ENCODE data around the gene ITPK1. TPM values are rescaled to one million over a fixed set of nuclear protein-coding genes. Genes with fewer than 3 reads are reported as not detected.

The ITPK1 gene
- total and polyA plus RNA-seq, 5 donors from 2014 or later: 19.5 to 54.1 (median 22.1) TPM

DNA sequence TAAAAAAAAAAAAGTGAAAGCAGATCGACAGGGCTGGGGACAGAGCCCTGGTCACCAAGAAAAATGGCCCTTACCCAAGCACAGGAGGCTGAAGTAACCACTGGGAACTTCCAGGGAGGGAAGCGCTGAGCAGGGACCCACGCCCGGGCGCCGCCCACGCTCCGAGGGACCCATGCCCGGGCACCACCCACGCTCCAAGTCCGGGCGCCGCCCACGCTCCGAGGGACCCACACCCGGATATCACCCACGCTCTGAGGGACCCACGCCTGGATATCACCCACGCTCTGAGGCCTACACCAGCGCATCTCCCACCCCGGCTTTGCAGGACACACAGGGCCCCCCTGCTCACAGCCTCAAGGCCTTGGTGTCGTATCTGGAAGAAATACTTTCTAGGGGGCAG is 167.1 kb downstream of the ITPK1 start:
- no peak overlapping the region for H3K4me3 ChIP-seq (ENCODE audit: low read depth, low read length)
- no peak for ATAC-seq (ENCODE audit: low read depth in 2 of 2)
- H3K9me3 ChIP-seq (ENCODE audit: control insufficient read depth in 2 of 2, low read length in 2 of 2): no peaks in the 10 kb centered on the region
- H3K4me3 Mint-ChIP-seq: no peak overlapping the region
- no peaks in the 10 kb centered on the region for H3K27me3 Mint-ChIP-seq
- H3K4me1 Mint-ChIP-seq: peaks cover 4 to 9% (median 7%) of the 10 kb centered on the region in 4 donors
- H3K27ac Mint-ChIP-seq: peak overlapping the region in 1 of 3 donors; percentile 69
- H3K36me3 Mint-ChIP-seq: peaks cover 16% of the 10 kb centered on the region
- H3K4me1 ChIP-seq (ENCODE audit: control insufficient read depth, insufficient read depth, low read length, poor library complexity, severe bottlenecking): peaks cover 7% of the 10 kb centered on the region
- no peaks in the 10 kb centered on the region for H3K27me3 ChIP-seq (ENCODE audit: control insufficient read depth, insufficient read depth, low read length)
- peaks cover 36% of the 10 kb centered on the region for H3K36me3 ChIP-seq (ENCODE audit: control insufficient read depth, insufficient read depth, low read length)
- H3K27ac ChIP-seq (ENCODE audit: insufficient read depth, low read length, poor library complexity, severe bottlenecking): no peak overlapping the region
- no peaks in the 10 kb centered on the region for H3K9me3 Mint-ChIP-seq
- DNase-seq: no peak

DNA sequence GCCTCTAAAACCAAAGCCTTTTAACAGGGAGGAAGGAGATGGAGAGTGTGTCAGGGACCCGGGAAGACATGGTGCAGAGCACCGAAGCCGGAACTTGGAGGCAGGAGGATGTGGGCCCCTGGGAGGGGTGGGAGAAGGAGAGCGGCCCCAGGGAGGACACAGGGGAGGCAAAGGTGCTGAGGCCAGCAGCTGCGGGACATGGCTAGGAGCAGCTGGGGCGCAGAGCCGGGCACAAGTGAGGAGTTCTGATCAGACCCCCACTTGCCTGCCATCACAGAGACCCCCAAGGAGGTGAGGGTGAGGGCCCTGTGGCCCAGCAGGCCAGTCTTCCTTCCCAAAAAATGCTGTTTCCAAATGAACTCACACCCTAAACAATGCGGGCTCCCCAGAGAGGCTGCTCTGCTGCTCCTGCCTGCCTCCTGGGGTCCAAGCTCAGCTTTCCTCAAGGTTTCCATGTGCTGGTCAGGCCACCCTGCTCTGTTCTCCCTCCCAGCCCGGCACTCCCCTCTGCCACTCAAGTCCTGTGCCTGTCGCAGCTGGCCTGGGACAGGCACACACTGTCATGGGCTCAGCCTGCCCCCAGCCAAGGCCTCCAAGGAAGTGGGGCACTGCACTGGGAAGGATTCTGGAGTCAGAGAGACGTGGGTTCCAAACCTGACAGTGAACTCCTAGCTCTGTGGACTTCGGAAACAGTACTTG is 168.7 kb downstream of the ITPK1 start:
- ATAC-seq (ENCODE audit: low read depth in 2 of 2) (no peak), DNase-seq (no peak)
- no peak overlapping the region for H3K4me3 ChIP-seq (ENCODE audit: low read depth, low read length)
- peaks cover 4% of the 10 kb centered on the region for H3K4me1 ChIP-seq (ENCODE audit: control insufficient read depth, insufficient read depth, low read length, poor library complexity, severe bottlenecking)
- Mint-ChIP-seq H3K4me1 (peaks cover 2 to 6% (median 3%) of the 10 kb centered on the region in 4 donors), H3K4me3 (no peak overlapping the region), H3K27me3 (no peaks in the 10 kb centered on the region), H3K9me3 (no peaks in the 10 kb centered on the region), H3K36me3 (peaks cover 16% of the 10 kb centered on the region), H3K27ac (no peak overlapping the region)
- H3K27ac ChIP-seq (ENCODE audit: insufficient read depth, low read length, poor library complexity, severe bottlenecking): no peak overlapping the region
- no peaks in the 10 kb centered on the region for H3K27me3 ChIP-seq (ENCODE audit: control insufficient read depth, insufficient read depth, low read length)
- H3K36me3 ChIP-seq (ENCODE audit: control insufficient read depth, insufficient read depth, low read length): peaks cover 40% of the 10 kb centered on the region
- no peaks in the 10 kb centered on the region for H3K9me3 ChIP-seq (ENCODE audit: control insufficient read depth in 2 of 2, low read length in 2 of 2)

DNA sequence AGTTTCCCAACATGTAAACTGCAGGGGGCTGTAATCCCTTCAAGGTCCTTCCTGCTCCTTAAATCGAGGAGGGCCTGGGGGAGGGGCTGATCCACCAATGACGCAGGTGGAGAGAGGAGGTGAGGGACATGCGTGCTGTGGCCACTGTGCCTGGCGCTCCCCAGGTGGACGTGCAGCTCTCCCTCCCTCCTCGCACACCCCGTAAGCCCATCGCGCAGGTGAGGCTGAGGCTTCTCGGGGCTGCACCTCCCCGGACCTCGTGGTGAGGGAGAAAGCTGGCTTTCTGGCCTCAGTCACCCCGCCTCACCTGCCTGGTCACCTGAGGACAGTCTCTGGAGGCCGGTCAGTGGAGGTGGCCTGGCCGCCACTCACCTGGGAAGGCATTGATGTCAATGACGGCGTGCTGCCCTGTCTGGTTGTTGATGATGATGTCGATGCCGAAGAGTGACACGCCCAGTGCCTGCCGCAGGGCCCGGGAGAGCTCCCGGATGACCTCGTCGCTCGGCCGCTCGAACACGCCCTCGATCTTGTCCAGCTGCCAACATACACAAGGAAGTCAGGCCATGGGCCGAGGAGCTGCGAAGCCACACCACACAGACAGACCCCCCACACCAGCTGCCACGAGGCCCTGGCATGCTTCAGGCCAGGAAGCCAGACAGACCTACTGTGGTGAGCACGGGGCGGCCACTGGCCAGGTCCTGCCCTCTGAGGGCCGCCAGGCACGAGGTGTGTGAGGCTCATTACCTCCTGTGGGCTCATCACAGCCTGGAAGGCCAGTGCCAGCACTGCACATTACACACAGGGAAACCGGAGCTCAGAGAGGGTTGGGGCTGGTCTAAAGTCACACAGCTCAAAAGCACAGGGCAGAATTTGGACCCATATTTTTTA is 169.5 kb downstream of the ITPK1 start:
- Histone ChIP-seq H3K27ac (ENCODE audit: insufficient read depth, low read length, poor library complexity, severe bottlenecking) (no peak overlapping the region), H3K4me3 (ENCODE audit: low read depth, low read length) (no peak overlapping the region), H3K36me3 (ENCODE audit: control insufficient read depth, insufficient read depth, low read length) (peaks cover 44% of the 10 kb centered on the region), H3K4me1 (ENCODE audit: control insufficient read depth, insufficient read depth, low read length, poor library complexity, severe bottlenecking) (no peaks in the 10 kb centered on the region), H3K27me3 (ENCODE audit: control insufficient read depth, insufficient read depth, low read length) (no peaks in the 10 kb centered on the region), H3K9me3 (ENCODE audit: control insufficient read depth in 2 of 2, low read length in 2 of 2) (no peaks in the 10 kb centered on the region)
- ATAC-seq (ENCODE audit: low read depth in 2 of 2): no peak
- H3K9me3 Mint-ChIP-seq: no peaks in the 10 kb centered on the region
- no peak overlapping the region for H3K27ac Mint-ChIP-seq
- H3K4me1 Mint-ChIP-seq: peaks cover 0 to 2% (median 1%) of the 10 kb centered on the region in 4 donors
- H3K27me3 Mint-ChIP-seq: no peaks in the 10 kb centered on the region
- H3K4me3 Mint-ChIP-seq: no peak overlapping the region
- no peak for DNase-seq
- peaks cover 18% of the 10 kb centered on the region for H3K36me3 Mint-ChIP-seq

DNA sequence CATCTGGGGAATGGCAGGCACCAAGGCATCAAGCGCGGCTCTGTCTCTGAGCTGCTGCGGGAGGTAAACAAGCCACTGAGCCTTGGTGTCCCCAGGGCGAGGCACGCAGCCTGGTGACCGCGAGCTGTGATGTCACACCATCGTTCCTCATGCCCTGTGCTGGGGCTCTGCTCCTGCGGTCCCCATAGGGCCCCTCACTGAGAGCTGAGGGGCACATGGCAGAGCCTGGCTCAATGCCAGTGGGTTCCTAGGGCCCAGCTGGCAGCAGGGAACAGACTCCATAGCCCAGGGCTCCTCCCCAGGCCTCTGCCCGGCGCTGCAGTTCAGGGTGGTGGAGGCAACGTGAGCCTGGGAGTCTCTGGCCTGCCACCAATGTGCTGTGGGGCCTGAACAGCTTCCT is 170.2 kb downstream of the ITPK1 start:
- Mint-ChIP-seq H3K27ac (no peak overlapping the region), H3K9me3 (no peaks in the 10 kb centered on the region), H3K27me3 (no peaks in the 10 kb centered on the region), H3K4me3 (no peak overlapping the region), H3K4me1 (peaks cover 0 to 2% (median 1%) of the 10 kb centered on the region in 4 donors), H3K36me3 (peaks cover 18% of the 10 kb centered on the region)
- Histone ChIP-seq H3K4me1 (ENCODE audit: control insufficient read depth, insufficient read depth, low read length, poor library complexity, severe bottlenecking) (no peaks in the 10 kb centered on the region), H3K4me3 (ENCODE audit: low read depth, low read length) (no peak overlapping the region), H3K9me3 (ENCODE audit: control insufficient read depth in 2 of 2, low read length in 2 of 2) (no peaks in the 10 kb centered on the region), H3K27ac (ENCODE audit: insufficient read depth, low read length, poor library complexity, severe bottlenecking) (no peak overlapping the region), H3K27me3 (ENCODE audit: control insufficient read depth, insufficient read depth, low read length) (no peaks in the 10 kb centered on the region), H3K36me3 (ENCODE audit: control insufficient read depth, insufficient read depth, low read length) (peaks cover 44% of the 10 kb centered on the region)
- DNase-seq: no peak
- ATAC-seq (ENCODE audit: low read depth in 2 of 2): no peak

DNA sequence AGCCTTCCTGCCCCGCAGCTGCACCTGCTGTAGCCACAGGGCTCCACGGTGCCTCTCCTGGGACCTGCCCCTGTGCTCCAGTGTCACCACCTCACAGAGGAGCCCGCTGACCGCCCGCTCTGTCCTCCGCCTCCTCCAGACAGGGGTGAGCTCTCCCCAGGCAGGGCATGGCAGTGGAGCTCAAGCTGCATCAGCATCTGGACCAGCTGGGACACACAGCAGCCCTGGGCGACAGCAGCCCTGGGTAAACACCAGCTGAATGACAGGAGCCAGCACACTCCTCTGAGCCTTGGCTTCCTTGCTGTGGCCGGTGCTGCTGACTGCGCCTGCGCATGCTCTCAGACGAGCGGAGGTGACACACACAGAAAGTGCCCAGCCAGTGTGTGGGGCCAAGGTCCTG is 170.7 kb downstream of the ITPK1 start:
- Histone ChIP-seq H3K9me3 (ENCODE audit: control insufficient read depth in 2 of 2, low read length in 2 of 2) (no peaks in the 10 kb centered on the region), H3K4me3 (ENCODE audit: low read depth, low read length) (no peak overlapping the region), H3K36me3 (ENCODE audit: control insufficient read depth, insufficient read depth, low read length) (peaks cover 38% of the 10 kb centered on the region), H3K27me3 (ENCODE audit: control insufficient read depth, insufficient read depth, low read length) (no peaks in the 10 kb centered on the region), H3K4me1 (ENCODE audit: control insufficient read depth, insufficient read depth, low read length, poor library complexity, severe bottlenecking) (no peaks in the 10 kb centered on the region), H3K27ac (ENCODE audit: insufficient read depth, low read length, poor library complexity, severe bottlenecking) (no peak overlapping the region)
- H3K36me3 Mint-ChIP-seq: peaks cover 16% of the 10 kb centered on the region
- H3K4me1 Mint-ChIP-seq: peaks cover 0 to 2% (median 1%) of the 10 kb centered on the region in 4 donors
- ATAC-seq (ENCODE audit: low read depth in 2 of 2) (no peak), DNase-seq (no peak)
- no peak overlapping the region for H3K4me3 Mint-ChIP-seq
- no peaks in the 10 kb centered on the region for H3K9me3 Mint-ChIP-seq
- no peaks in the 10 kb centered on the region for H3K27me3 Mint-ChIP-seq
- peak overlapping the region in 1 of 3 donors; percentile 81 for H3K27ac Mint-ChIP-seq

DNA sequence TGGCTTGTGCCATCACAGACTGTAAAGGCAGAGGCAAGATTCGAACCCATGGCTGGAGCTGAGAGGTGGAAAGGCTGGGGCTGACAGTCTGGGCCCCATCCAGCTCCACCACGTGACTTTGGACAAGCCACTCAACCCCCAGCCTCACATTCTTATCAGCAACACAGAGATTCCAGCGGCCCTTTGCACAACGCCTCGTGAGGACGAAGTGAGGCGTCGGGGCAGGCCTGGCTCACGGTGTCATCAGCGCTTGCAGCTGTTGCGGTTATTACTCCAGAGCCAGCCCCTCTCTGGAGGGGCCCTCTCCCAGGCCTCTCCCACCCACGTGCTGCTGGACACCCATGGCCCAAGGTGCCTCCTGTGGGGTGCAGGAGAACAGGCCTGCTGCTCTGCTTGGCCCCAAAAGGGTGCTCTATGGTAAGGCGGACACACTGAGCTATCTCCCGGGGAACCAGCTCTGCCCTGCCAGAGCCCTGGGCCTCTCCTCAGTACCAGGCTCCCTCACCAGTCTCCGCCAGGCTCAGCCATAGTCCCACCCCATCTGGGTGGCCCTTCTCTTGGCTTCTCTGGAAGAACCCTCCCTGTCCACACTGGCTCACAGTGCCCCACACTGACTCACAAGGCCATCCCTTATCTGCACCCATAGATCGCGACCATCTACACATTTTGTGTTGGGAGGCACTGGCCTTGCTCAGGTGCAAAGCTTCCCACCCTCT is 171.7 kb downstream of the ITPK1 start:
- H3K9me3 ChIP-seq (ENCODE audit: control insufficient read depth in 2 of 2, low read length in 2 of 2): no peaks in the 10 kb centered on the region
- Mint-ChIP-seq H3K4me3 (no peak overlapping the region), H3K4me1 (peaks cover 0 to 2% (median 1%) of the 10 kb centered on the region in 4 donors), H3K27me3 (no peaks in the 10 kb centered on the region), H3K9me3 (no peaks in the 10 kb centered on the region), H3K27ac (peak overlapping the region in 1 of 3 donors; percentile 46), H3K36me3 (peaks cover 16% of the 10 kb centered on the region)
- H3K4me3 ChIP-seq (ENCODE audit: low read depth, low read length): no peak overlapping the region
- no peaks in the 10 kb centered on the region for H3K4me1 ChIP-seq (ENCODE audit: control insufficient read depth, insufficient read depth, low read length, poor library complexity, severe bottlenecking)
- no peak for ATAC-seq (ENCODE audit: low read depth in 2 of 2)
- no peak for DNase-seq
- peaks cover 36% of the 10 kb centered on the region for H3K36me3 ChIP-seq (ENCODE audit: control insufficient read depth, insufficient read depth, low read length)
- no peak overlapping the region for H3K27ac ChIP-seq (ENCODE audit: insufficient read depth, low read length, poor library complexity, severe bottlenecking)
- H3K27me3 ChIP-seq (ENCODE audit: control insufficient read depth, insufficient read depth, low read length): no peaks in the 10 kb centered on the region

DNA sequence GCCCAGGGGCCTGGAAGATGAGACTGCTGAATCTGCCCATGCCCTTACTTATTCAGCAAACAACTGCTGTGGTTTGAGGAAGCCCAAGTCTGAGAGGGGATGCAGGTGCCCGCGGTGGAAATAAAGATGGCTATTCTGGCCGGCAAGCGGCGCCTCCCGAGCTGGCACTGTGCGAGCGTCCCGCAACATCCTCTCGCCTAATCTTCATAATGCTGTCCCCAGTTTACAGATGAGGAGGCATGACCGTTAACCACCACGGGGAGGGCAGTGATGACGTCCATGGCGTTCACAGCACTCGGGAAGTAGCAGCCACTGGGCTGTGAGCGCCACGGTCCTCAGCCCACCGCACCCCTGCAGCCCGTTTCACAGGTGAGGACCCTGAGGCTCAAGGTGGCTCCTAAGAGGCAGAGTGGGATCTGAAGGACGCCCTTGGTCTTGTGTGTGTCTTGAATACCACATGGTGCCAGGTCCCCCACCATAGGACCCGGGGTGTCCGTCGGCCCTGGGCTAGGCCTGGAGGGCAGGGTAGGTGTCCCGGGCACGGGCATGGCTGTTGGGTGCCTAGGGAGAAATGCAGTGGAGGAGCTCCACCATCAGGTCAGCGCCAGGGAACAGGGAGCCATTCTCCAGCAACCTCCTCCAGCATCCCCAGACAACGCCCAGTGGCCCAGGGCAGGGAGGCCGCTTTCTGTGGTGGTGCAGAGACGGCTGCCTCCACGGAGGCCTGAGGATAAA is 172.6 kb downstream of the ITPK1 start:
- Mint-ChIP-seq H3K27ac (no peak overlapping the region), H3K36me3 (peaks cover 16% of the 10 kb centered on the region), H3K4me1 (peaks cover 0 to 2% (median 1%) of the 10 kb centered on the region in 4 donors), H3K27me3 (no peaks in the 10 kb centered on the region), H3K4me3 (no peak overlapping the region), H3K9me3 (no peaks in the 10 kb centered on the region)
- DNase-seq (no peak), ATAC-seq (ENCODE audit: low read depth in 2 of 2) (no peak)
- no peak overlapping the region for H3K4me3 ChIP-seq (ENCODE audit: low read depth, low read length)
- peaks cover 35% of the 10 kb centered on the region for H3K36me3 ChIP-seq (ENCODE audit: control insufficient read depth, insufficient read depth, low read length)
- H3K27ac ChIP-seq (ENCODE audit: insufficient read depth, low read length, poor library complexity, severe bottlenecking): no peak overlapping the region
- no peaks in the 10 kb centered on the region for H3K27me3 ChIP-seq (ENCODE audit: control insufficient read depth, insufficient read depth, low read length)
- no peaks in the 10 kb centered on the region for H3K4me1 ChIP-seq (ENCODE audit: control insufficient read depth, insufficient read depth, low read length, poor library complexity, severe bottlenecking)
- no peaks in the 10 kb centered on the region for H3K9me3 ChIP-seq (ENCODE audit: control insufficient read depth in 2 of 2, low read length in 2 of 2)
